Mucosa of rectum (tissue), 2 donors: ENCODE results near the gene SNAPC4.

ENCODE experiments used
- H3K27ac ChIP-seq, 2 donors: one replicate each; pipeline ENCODE4 v1.7.0; 2013; ENCODE audit warnings: inconsistent platforms in 2 of 2, low read depth in 2 of 2, low read length in 2 of 2
- H3K27me3 ChIP-seq, 2 donors: one replicate each; pipeline ENCODE4 v1.7.0; 2013; ENCODE audit warnings: low read length in 2 of 2; ENCODE audit not compliant: control insufficient read depth in 2 of 2, insufficient read depth in 2 of 2
- H3K36me3 ChIP-seq, 2 donors: one replicate each; pipeline ENCODE4 v1.7.0; 2013; ENCODE audit warnings: low read length in 2 of 2; ENCODE audit not compliant: control insufficient read depth in 2 of 2, insufficient read depth in 2 of 2
- H3K4me1 ChIP-seq, 2 donors: one replicate each; pipeline ENCODE4 v1.7.0; 2013; ENCODE audit warnings: low read length in 2 of 2, mild to moderate bottlenecking in 1 of 2; ENCODE audit not compliant: control insufficient read depth in 2 of 2, insufficient read depth in 2 of 2
- H3K4me3 ChIP-seq, 2 donors: one replicate each; pipeline ENCODE4 v1.7.0; 2013; ENCODE audit warnings: low read length in 2 of 2
- H3K9ac ChIP-seq, 2 donors: one replicate each; pipeline ENCODE4 v1.7.0; 2013; ENCODE audit warnings: low read length in 2 of 2, low read depth in 1 of 2, mild to moderate bottlenecking in 1 of 2
- H3K9me3 ChIP-seq, 2 donors: one replicate each; pipeline ENCODE4 v1.7.0; 2013; ENCODE audit warnings: low read length in 2 of 2; ENCODE audit not compliant: control insufficient read depth in 2 of 2
- donor health status: healthy.
- donor health status: Normal muscosa, but diverticular disease.

The SNAPC4 gene

GRCh38 chr9:136422876-136423275 is 22.9 kb upstream of the SNAPC4 start:
- H3K36me3 ChIP-seq: peaks cover 40 to 48% of the 10 kb centered on the region in 2 donors
- no peaks in the 10 kb centered on the region for H3K9me3 ChIP-seq
- no peak overlapping the region for H3K9ac ChIP-seq
- no peak overlapping the region for H3K4me3 ChIP-seq
- H3K27ac ChIP-seq: no peak overlapping the region
- no peaks in the 10 kb centered on the region for H3K4me1 ChIP-seq
- H3K27me3 ChIP-seq: no peaks in the 10 kb centered on the region

- no peaks in the 10 kb centered on the region for H3K27me3 ChIP-seq
- H3K9ac ChIP-seq: no peak overlapping the region
- no peaks in the 10 kb centered on the region for H3K4me1 ChIP-seq
- H3K4me3 ChIP-seq: no peak overlapping the region
- no peak overlapping the region for H3K27ac ChIP-seq
- no peaks in the 10 kb centered on the region for H3K9me3 ChIP-seq
- peaks cover 47 to 56% of the 10 kb centered on the region in 2 donors for H3K36me3 ChIP-seq
Measured at GRCh38 chr9:136421791-136422190, 21.8 kb upstream of the SNAPC4 start.

- Histone ChIP-seq H3K4me1 (no peaks in the 10 kb centered on the region), H3K4me3 (no peak overlapping the region), H3K9ac (no peak overlapping the region), H3K27me3 (no peaks in the 10 kb centered on the region), H3K36me3 (peaks cover 63 to 73% of the 10 kb centered on the region in 2 donors), H3K27ac (no peak overlapping the region), H3K9me3 (no peaks in the 10 kb centered on the region)
Measured at GRCh38 chr9:136419092-136419420, 19.1 kb upstream of the SNAPC4 start.

- Histone ChIP-seq H3K9ac (no peak overlapping the region), H3K4me1 (no peaks in the 10 kb centered on the region), H3K27ac (no peak overlapping the region), H3K9me3 (no peaks in the 10 kb centered on the region), H3K4me3 (no peak overlapping the region), H3K27me3 (no peaks in the 10 kb centered on the region), H3K36me3 (peaks cover 65 to 75% of the 10 kb centered on the region in 2 donors)
Measured at GRCh38 chr9:136418182-136419091, 18.5 kb upstream of the SNAPC4 start.

- Histone ChIP-seq H3K4me1 (peaks cover 0 to under 1% of the 10 kb centered on the region in 2 donors), H3K27ac (no peak overlapping the region), H3K4me3 (no peak overlapping the region), H3K9ac (no peak overlapping the region), H3K36me3 (peaks cover 59 to 70% of the 10 kb centered on the region in 2 donors), H3K9me3 (no peaks in the 10 kb centered on the region), H3K27me3 (no peaks in the 10 kb centered on the region)
Measured at GRCh38 chr9:136416914-136417313, 16.9 kb upstream of the SNAPC4 start.

- Histone ChIP-seq H3K36me3 (peaks cover 55 to 67% of the 10 kb centered on the region in 2 donors), H3K9me3 (no peaks in the 10 kb centered on the region), H3K27ac (no peak overlapping the region), H3K4me1 (peaks cover 4 to 6% of the 10 kb centered on the region in 2 donors), H3K9ac (no peak overlapping the region), H3K4me3 (no peak overlapping the region), H3K27me3 (no peaks in the 10 kb centered on the region)
Measured at GRCh38 chr9:136416427-136416826, 16.5 kb upstream of the SNAPC4 start.

- H3K9ac ChIP-seq: no peak overlapping the region
- H3K36me3 ChIP-seq: peaks cover 45 to 48% of the 10 kb centered on the region in 2 donors
- H3K4me3 ChIP-seq: no peak overlapping the region
- H3K27me3 ChIP-seq: no peaks in the 10 kb centered on the region
- H3K4me1 ChIP-seq: peaks cover 18 to 20% of the 10 kb centered on the region in 2 donors
- no peaks in the 10 kb centered on the region for H3K9me3 ChIP-seq
- H3K27ac ChIP-seq: no peak overlapping the region
Measured at GRCh38 chr9:136412962-136413361, 13.0 kb upstream of the SNAPC4 start.

- Histone ChIP-seq H3K27ac (no peak overlapping the region), H3K9ac (peak overlapping the region; percentile 90), H3K36me3 (peaks cover 40 to 48% of the 10 kb centered on the region in 2 donors), H3K27me3 (no peaks in the 10 kb centered on the region), H3K4me1 (peaks cover 18 to 20% of the 10 kb centered on the region in 2 donors), H3K4me3 (peak overlapping the region; percentile 87 to 95), H3K9me3 (no peaks in the 10 kb centered on the region)
Measured at GRCh38 chr9:136411378-136411777, 11.4 kb upstream of the SNAPC4 start.

GRCh38 chr9:136410500-136411287 is 10.7 kb upstream of the SNAPC4 start, which contains the start of the genes ENTR1 and PMPCA:
ENTR1 (minus strand) TSS chr9:136410614; CDS start chr9:136410397, 217 bp downstream.
PMPCA (plus strand) TSS chr9:136410658; CDS start chr9:136410669, 11 bp downstream.
- Histone ChIP-seq H3K9me3 (no peaks in the 10 kb centered on the region), H3K27ac (peak within 1 kb of the TSS; percentile 66 to 75), H3K9ac (peak within 1 kb of the TSS; percentile 90), H3K27me3 (no peaks in the 10 kb centered on the region), H3K4me3 (peak within 1 kb of the TSS; percentile 87 to 95), H3K4me1 (peaks cover 18 to 20% of the 10 kb centered on the region in 2 donors), H3K36me3 (peaks cover 34 to 44% of the 10 kb centered on the region in 2 donors)
